Measurements from ENCODE around the gene CDH2.

- TF ChIP-seq CTCF (conservative IDR thresholded peaks at IDR 0.05; ENCODE audit: low read depth, low read length) (no peak), EZH2 (IDR thresholded peaks at IDR 0.05; ENCODE audit: borderline replicate concordance, low read depth, low read length, poor library complexity, severe bottlenecking) (no peak)
Measured at GRCh38 chr18:28178720-28179119, 1.8 kb upstream of the CDH2 start.

Measured in A673 (cell line).